GM11168 (cell line): Measurements from ENCODE around the gene CELF3.

Source experiments
- in situ Hi-C: fragments of 300-500 bp; cut with MboI; formaldehyde crosslinking; loops from one replicate; pipeline ENCODE4 v1.12.0; 2022; ENCODE audit warnings: low sequenced_read_pairs; ENCODE audit not compliant: unreplicated experiment

The CELF3 gene

DNA sequence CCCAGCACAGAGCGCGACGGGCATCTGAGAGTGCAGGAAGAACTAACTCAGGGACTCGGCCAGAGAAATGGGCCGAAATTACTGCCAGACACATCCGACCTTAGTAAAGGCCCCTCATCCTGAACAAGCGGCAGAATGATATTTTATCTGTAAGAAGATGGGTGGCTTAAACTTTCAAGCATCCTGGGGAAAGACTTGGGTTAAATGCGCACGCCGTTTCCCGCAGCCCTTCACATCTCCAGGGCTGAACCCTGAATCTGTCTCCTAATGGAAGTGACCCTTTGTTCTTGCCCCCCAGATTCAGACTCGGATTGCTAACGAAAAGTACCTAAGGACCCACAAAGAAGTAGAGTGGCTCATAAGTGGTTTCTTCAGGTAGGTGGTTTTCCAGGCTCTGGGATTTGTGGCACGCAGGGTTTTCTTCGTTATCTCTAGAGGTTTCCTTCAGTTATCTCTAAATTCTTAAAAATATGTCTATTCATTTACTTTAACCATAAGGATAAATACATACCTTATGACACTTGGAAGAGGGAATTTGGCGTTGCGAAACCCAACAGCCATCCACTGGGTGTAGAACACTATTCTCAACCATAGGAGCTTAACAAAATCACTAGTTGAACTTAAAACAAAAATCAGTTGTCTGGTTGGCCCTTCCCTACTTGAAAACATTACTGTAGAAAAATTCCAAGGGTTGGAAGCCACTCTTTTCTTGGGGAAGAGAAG lies 5.3 kb upstream of the CELF3 start:
- in situ Hi-C loops, result no loop called here

DNA sequence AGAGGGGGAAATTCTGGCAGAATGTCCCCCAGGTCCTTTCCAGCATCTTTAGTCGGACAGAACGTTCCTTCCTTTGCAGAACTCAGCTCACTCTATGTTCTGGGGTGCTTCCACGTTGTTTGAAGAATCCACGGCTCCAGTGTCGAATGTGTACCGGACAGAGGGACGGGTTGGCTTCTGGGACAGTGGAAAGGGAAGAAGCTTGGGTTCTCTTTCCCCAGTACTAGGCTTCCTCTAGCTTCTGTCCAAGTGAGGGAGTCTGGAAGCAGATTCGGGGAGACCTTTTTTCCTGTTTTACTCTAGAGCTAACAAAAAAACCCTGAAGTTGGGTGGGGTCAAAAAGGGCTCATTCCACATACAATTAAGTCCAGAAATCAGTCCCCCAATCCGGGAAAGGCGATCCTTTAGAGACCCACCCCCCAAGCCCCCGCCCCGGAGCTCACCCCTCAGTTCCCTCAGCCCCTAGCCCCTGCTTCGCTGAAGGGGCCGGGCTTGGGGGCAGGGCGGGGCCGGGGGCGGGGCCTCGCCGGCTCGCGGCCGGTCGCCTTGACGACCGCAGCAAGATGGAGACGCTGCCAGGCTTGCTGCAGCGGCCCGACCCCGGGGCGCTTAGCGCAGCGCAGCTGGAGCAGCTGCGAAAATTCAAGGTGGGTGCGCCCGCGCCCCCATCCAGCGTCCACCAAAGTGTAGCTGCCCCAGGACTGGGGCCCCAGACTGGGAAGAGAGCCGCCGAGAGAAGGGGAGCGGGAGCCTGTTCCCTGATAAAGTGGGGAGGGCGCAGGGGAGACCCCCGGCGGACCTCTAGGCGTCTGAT lies 4.6 kb upstream of the CELF3 start, which contains the start of gene RIIAD1:
RIIAD1 (plus strand) TSS at position 549 of the 814 bp plus-strand sequence; CDS start at position 564, 15 bp downstream.
- in situ Hi-C loops, result no loop called here

DNA sequence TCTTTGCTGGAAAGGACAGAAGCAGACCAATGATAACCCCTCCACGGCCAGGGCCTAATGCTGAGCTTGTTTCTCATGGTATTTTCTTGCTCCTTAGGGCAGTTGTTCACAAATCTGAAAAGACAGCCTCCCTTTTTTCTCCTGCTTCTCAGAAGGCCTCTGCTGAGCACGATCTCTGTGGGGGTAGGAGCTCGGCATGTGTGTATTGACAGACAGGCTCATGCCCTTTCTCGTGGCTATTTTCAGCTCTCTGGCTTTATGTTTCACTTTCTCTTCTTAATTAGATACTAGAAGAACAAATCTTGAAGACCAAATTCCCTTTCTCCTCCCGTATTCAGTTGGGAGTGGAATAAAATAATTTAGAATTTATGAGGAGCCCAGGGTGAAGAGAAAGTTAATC lies 4.0 kb upstream of the CELF3 start:
- in situ Hi-C loops, result no loop called here

DNA sequence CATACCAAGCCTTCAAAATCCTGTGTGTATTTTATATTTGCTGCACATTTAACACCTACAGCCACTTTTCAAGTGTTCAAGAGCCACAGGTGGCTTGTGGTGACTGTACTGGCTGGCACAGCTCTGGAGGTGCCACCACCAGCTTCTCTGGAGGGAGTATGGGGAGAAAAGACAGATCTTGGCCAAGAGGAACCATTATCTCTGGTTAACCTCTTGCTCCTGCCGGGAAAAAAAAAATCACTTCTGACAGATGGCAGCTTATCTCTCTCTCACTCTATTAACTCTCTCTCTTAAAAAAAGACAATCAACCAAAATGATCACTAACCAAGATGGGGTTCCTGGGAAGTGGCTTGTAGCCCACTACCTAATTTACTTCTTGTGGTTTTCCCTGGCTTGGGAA lies 3.5 kb upstream of the CELF3 start:
- in situ Hi-C loops, result no loop called here

DNA sequence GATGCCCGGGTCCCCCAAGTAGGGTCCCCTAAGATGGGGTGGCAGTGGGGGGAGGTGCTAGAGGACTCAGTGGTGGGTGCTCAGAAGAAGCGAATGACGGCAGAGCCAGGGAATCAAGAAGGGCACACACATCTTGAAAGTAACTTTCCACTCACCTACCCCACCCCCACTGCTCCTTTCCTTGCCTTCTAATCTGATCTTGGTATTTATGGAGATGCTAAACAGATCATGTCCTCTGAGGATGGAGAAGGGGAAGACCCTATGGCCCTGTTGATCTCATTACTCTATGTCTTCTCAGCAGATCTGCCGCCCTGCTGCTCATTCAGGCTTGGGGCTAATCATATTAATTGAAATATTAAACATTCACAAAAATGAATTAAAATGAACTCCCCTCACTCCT lies 2.1 kb upstream of the CELF3 start:
- in situ Hi-C loops, result no loop called here

DNA sequence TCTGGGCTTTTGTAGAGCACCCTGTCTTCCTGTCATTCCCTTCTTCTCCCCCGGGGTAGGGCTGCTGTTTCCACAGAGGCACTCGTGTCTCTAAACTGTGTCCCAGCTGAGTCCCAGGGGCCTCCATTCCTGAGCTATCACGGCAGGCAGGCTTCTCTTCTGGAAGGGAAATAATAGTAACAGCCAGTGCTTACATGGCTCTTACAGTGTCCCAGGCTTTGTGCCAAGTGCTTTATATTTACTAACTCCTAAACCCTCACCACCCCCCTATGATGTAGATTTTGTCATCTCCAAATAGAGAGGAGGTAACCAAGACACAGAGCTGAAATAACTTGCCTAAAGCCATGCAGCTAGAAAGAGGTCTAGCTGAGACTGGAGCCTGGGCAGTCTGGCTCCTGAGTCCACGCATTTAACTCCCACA lies 1.4 kb upstream of the CELF3 start:
- in situ Hi-C loops, result no loop called here

DNA sequence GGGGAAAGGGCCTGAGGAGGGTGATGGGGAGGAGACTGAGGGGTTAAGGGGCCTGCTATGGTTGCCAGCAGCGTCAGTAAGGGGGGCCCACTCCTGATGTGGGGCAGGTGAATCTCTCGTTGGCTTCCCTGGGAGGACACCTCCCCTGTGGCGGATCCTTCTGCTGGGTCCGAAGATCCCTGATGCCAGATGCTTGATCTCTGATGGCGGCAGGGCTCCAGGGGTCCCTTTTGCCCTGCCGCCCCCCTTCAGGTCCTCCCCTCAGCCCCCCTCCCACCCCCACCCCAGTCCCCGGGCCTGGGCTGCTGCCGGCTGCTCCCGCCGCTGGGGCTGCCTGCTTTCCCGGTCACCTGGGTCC lies 219 bp downstream of the CELF3 start:
- in situ Hi-C loops, result no loop called here

DNA sequence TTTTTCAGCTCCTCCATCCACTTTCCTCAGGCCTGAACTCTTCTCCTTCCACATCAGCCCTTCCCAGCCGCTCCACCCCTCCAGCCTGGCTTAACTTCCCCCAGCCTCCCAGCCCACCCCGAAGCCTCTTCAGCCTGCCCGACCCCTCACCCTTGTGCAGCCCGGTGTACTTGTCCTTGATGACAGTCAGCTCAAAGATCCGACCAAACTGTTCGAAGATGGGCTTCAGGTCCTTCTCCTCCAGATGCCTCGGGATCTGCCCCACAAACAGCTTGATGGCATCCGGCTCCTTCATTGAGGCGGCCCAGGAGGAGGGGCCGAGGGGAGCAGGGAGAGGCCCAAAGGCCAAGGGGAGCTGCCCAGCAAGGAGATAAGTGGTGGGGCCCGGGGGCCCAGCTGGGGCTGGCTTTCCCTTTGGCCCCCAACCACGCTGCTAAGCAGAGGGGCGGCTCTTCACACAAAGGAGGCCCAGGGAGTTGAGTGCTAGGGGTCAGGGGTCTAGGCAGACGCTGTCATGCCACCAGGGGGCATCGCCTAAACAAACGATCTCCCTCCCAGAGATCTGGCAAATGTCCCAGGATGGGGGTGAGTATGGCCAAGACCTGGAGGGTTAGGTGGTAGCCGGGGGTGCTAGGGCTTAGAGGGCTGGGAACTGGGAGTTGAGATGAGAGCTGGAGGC lies 738 bp downstream of the CELF3 start:
- in situ Hi-C loops, result no loop called here

DNA sequence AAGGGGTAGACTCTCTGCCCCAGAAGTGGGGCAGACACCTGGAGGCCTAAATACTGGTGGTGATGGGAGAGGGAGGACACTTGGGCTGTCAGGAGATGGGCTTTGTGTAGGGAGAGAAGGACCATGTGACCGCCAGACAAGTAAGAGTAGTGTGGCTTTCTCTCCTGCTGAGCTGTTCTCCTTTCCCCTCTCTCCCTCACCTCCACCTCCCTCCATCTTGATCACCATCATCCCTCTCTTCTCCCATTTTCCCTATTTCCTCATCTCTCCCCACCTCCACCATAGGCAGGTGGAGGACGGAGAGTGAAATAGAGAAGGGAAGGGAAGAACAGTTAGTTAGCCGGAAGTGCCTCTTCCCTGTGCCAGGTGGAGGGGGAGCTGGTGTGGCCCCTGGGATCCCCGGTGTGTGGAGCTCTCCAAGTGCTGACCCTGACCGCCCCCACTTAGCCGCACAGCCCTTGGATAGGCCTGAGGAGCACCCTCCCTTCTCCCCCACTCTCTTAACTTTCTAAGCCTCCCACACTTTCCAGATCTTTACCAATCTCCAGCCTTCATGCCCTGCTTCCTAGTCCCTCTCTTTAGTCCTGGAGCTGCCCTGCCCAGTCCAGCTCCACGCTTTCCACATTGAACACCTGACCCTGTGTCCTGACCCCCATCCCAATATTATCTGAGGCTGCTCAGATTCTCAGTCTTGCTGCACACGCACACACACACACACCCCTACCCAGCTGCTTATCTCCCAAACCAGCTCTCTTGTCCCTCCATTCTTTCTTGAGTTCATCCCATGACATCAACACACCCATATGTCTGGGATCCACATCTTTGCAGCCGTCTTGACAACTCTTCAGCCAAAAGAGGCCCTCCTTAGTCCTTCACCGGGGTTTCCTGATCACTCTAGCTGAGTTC lies 1.5 kb downstream of the CELF3 start:
- in situ Hi-C loops, result no loop called here

DNA sequence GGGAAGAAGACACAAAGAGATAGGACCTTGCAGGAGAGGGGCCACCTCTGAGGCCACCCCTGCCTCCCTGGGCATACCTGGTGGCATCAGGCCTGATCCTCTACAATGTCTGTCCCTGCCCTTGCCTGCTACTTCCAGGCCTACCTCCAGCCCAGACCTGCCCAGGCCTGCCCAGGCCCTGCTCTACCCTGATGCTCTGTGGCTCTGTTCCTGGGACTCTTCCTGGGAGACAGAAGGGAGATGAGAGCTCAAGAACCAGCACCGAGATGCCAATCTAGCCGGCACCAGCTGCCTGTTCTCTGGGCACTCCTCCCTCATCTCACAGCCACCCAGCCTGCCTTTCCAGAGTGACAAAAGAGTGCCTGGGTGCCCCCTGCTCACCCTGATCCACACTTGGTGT lies 2.7 kb downstream of the CELF3 start:
- in situ Hi-C loops, result no loop called here

DNA sequence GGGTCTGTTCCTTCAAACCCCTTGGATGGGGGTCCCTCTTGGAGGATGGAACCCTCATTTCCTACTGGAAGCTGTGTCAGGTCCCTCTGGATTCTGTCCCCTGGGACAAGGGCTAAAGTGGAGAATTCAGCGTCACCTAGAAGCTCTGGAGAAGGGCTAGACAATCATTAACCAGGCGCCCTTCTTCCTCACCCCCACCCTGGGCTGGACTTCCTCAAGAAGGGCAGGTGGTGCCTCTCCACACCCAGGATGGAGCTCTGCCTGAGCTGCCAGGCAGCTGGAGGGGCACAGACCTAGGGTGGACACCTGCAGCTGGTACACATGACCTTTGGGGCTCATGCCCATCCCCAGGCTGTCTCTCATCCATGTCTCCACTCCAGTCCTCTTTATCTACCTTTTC lies 3.6 kb downstream of the CELF3 start:
- in situ Hi-C loops, result no loop called here

DNA sequence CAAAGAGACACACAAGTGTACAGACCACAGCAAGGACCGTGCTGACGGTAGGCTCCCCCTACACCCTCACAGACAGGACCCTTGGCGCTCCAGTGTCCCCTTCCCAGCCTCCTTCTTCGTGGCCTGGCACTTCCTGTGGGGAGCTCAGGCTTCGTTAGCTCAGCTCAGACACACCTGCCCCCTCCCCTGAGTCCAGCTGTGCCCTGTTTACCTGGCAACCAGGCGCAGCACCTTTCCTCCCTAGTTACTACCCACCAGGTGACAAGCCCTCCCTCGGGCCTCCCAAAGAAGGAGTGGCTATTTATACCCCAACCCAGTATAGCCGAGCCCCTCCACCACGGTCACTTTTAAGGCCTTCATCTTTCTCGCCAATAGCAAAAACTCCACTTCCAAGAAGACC lies 4.7 kb downstream of the CELF3 start:
- in situ Hi-C loops, result no loop called here

DNA sequence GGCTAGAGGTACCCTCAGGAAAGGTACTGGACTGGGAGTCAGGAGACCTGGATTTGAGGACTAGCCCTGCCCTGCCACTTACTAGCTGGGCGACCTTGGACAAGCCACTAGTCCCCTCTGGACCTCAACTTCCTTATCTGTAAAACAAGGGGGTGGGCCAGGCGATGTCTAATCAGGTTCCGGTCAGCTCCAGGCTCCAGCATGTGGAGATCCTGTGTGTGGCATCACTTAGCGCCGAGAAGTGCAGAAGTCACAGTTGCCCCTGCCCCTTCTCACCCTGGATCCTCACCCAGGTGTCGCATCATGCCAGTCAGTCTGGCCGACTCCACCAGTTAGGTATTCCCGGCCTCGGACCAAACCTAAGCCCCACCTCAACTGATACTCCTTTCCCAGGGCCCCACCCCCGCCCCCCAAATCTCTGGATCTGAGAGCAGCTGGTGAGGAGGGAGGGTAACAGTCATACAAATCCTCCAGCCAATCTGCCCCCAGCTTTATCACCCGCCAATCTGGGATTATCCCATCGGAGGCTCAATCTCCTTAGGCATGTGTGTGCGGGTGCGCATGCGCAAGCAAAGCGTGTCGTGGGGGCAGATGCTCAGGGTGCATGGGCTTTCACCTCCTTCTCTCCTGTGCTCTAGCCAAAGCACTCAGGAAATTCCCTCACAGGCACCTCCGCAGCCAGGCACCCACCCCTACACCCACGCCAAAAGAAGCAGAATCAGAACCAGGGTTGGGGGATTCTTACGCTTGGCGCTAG lies 5.4 kb downstream of the CELF3 start:
- in situ Hi-C loops, result no loop called here

DNA sequence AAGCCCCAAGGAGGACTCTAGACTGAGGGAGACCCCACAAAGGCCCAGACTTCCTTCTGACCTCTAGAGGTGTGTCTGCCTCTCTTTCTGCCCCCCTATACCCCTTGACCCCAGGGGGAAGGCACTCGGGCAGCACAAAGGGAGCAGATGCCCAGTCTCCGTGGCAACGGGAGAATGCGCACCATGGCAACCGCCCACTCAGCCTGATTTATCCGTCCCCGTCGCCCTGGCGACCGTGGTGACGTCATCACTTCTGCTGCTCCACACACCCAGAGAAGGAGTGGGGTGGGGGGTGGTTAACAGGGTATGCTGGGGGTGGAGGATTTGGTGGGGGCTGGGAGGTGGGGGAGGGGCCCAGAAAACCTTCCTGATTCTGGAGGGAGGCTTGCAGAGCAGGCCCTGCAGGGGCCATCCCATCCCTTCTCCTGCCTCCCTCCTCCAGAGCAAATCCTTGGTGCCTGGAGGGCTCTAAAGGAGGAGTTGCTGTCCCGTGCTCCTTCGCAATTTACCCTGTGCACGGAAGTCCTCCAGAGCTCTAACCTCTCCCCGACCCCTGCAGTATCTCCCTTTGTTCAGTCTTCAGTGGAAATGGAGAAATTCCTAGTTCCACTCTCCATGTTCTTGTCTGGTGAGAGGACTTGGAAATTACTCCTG lies 6.3 kb downstream of the CELF3 start:
- in situ Hi-C loops, result no loop called here

DNA sequence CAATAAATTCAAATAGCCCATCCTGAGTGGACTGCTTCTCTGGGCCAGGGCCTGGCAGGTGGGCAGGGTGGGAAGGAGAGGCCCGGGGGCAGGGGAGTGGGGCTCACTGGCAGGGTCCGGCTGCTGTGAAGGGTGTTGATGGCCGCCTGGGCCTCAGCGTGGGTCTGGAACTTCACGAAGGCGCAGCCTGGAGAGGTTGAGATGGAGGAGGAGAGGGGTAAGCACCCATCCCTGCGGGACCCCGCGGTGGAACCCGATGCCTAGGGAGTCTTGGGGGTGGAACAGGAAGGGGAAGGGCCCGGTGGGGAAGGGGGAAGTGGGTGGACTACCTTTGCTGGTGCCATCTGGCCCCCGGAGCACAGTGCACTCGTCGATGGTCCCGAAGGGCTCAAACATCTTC lies 7.7 kb downstream of the CELF3 start:
- in situ Hi-C loops, result no loop called here

DNA sequence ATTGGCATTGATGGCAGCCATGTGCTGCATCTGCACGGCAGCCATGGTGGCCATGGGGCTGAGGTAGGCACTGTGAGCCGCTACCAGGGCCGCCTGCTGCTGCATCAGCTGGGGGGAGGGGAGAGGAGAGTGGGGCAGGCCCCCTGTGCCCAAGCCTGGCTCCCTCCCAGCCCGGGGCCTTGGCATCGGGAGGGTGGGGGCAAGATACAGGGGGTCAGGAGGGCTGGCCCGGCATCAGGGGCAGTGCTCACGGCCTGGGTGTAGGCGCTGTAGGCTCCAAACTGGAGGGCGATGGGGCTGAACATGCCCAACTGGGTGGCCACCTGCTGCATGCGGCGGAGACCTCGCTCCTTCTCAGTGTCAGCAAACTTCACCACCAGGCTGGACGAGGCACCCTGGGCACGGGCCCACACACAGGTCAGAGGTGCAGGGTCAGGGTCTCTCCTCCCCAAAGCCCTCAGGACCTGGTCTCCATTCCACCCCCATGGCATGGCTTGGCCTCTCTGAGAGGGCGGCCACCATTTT lies 9.0 kb downstream of the CELF3 start:
- in situ Hi-C loops, result no loop called here

DNA sequence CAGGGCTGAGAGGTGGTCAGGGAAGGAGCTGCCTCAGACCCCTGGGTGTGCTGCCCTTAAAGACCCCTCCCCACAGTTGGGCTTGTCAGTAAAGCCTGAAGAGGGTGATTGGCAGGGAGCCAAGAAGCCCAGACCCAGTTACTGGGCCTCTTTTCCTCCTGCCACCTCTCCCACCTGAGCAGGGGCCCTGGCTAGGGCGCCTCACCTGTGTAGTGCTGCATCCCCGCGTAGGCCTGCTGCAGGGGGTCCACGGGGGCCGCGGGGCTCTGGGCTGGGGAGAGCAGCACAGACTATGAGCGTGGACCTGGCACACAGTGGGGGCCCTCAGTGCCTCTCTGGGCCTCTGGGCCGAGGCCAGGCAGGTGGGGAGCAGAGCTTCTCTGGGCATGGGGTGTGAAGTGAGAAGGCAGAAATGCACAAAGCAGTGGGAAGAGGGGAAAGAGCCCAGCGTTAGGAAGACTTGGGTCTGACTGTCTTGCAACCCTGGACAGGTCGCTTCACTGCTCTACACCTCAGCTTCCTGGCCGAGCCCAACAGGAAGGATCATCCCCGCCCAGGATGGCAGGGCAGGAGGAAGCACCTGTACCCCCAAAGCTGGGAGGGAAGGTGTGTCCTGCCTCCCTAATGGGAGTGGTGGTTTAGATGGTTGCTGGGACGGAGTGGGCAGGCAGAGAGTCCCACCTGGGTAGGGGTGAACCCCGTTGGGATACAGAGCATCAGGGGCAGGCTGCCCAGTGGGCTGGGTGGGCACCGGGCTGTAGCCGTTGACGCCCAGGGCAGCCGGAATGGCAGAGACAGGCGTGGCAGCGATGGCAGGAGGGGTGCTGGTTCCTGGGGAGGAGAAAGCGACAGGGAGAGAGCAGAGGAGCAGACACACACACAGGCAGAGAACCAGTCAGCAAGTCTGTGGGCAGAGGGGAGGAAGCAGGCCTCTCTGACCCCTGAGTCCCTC lies 9.9 kb downstream of the CELF3 start:
- in situ Hi-C loops, result no loop called here
